Right cardiac atrium (tissue), 5 donors: Measurements from ENCODE around the gene USP7. TPM values are rescaled to one million over a fixed set of nuclear protein-coding genes. Genes with fewer than 3 reads are reported as not detected.
"Not testable (repeated sequence)": the region's sequence is repeated elsewhere in the genome, so short reads cannot be mapped to it uniquely, and the experiment has no call there.

ENCODE experiments used
- ATAC-seq, 2 donors: fragments of 200-7000 bp; cut with Tn5 transposase; one replicate each; pipeline versions ENCODE4 v1.8.0 to v1.9.1; 2020; ENCODE audit warnings: moderate library complexity in 2 of 2, mild to moderate bottlenecking in 1 of 2
- DNase-seq, 3 donors: peaks; one replicate each; pipeline ENCODE4 v3.0.0-alpha.2; 2020
- H3K27ac ChIP-seq: one replicate; pipeline ENCODE4 v1.5.1; 2013; ENCODE audit warnings: mild to moderate bottlenecking, low read length, control low read depth, moderate library complexity
- H3K27me3 ChIP-seq: one replicate; pipeline ENCODE4 v1.6.1; 2013; ENCODE audit not compliant: control insufficient read depth, insufficient read depth
- H3K4me1 ChIP-seq: one replicate; pipeline ENCODE4 v1.6.1; 2013; ENCODE audit warnings: low read length; ENCODE audit not compliant: control insufficient read depth, insufficient read depth
- H3K4me3 ChIP-seq: one replicate; pipeline ENCODE4 v1.5.1; 2013; ENCODE audit warnings: low read length, control low read depth
- H3K9me3 ChIP-seq: one replicate; pipeline ENCODE4 v1.6.1; 2013; ENCODE audit warnings: low read length; ENCODE audit not compliant: control insufficient read depth
- WGBS: extraction: QIAGEN DNeasy Blood & Tissue Kit; methylation state at CpG from one replicate; pipeline ENCODE4 v1.1.7; 2013; 5-methylcytosine and 5-hydroxymethylcytosine counted together
- intact Hi-C, 4 donors: fragments of 100-400 bp; cut with DNase I; formaldehyde crosslinking; loops; one replicate each; pipeline versions ENCODE4 v1.11.0 to v1.14.0; 2022 to 2023
- polyA plus RNA-seq: library from polyadenylated mRNA; stranded (reverse); fragments of 200-250 nt; gene quantifications from one replicate; pipeline ENCODE4 v1.2.3, GENCODE V29; 2013
- total RNA-seq, 4 donors: library from RNA; stranded (reverse); fragmentation: NEBNext Ultra II Directional; extraction: Animal tissue kit (Norgen Biotek cat#: 25700); gene quantifications; one replicate each; pipeline ENCODE4 v1.2.1, GENCODE V29; 2021
- donor health status: healthy with polysubstance abuse.
- donor health status: DM: no; HTN: yes; CAD: no.
- donor health status: DM: no; HTN: no; CAD: no.
- donor health status: DM: no; HTN: yes; CAD: no; lungs with severe emphysema.
- donor health status: DM: yes; HTN: yes; CAD: no.

The USP7 gene
- total and polyA plus RNA-seq, 5 donors: 25.1 to 83.3 (median 68.1) TPM

- DNase-seq (peak in 2 of 3 donors; percentile 59 to 60), ATAC-seq (peak in 1 of 2 donors; percentile 5)
- Histone ChIP-seq H3K4me1 (peaks cover 6% of the 10 kb centered on the region), H3K4me3 (no peak overlapping the region), H3K27ac (no peak overlapping the region), H3K9me3 (no peaks in the 10 kb centered on the region), H3K27me3 (no peaks in the 10 kb centered on the region)
- WGBS: 85% methylated on average over 15 of the region's 15 CpGs
- intact Hi-C loops: no loop called here
Observed at GRCh38 chr16:8847623-8848022, 116.1 kb downstream of the USP7 start.

GRCh38 chr16:8847145-8847544 lies 116.6 kb downstream of the USP7 start:
- Histone ChIP-seq H3K9me3 (no peaks in the 10 kb centered on the region), H3K27ac (no peak overlapping the region), H3K4me3 (no peak overlapping the region), H3K4me1 (peaks cover 6% of the 10 kb centered on the region), H3K27me3 (no peaks in the 10 kb centered on the region)
- 75% methylated on average over 13 of the region's 13 CpGs for WGBS
- intact Hi-C loops: no loop called here
- peak in 2 of 3 donors; percentile 49 to 52 for DNase-seq
- ATAC-seq: no peak

- H3K27ac ChIP-seq: no peak overlapping the region
- ATAC-seq: no peak
- H3K4me1 ChIP-seq: peaks cover 6% of the 10 kb centered on the region
- peak in 1 of 3 donors; percentile 18 for DNase-seq
- 94% methylated on average over 10 of the region's 10 CpGs for WGBS
- no peaks in the 10 kb centered on the region for H3K9me3 ChIP-seq
- intact Hi-C loops: no loop called here
- no peak overlapping the region for H3K4me3 ChIP-seq
- no peaks in the 10 kb centered on the region for H3K27me3 ChIP-seq
Observed at GRCh38 chr16:8846401-8846932, 117.2 kb downstream of the USP7 start.

- Histone ChIP-seq H3K27ac (no peak overlapping the region), H3K4me3 (no peak overlapping the region), H3K4me1 (peaks cover 6% of the 10 kb centered on the region), H3K9me3 (no peaks in the 10 kb centered on the region), H3K27me3 (no peaks in the 10 kb centered on the region)
- intact Hi-C loops: no loop called here
- WGBS: 89% methylated on average over 7 of the region's 7 CpGs
- ATAC-seq (no peak), DNase-seq (no peak)
Observed at GRCh38 chr16:8845699-8846298, 117.9 kb downstream of the USP7 start.

GRCh38 chr16:8843296-8843695 lies 120.4 kb downstream of the USP7 start:
- H3K9me3 ChIP-seq, H3K27me3 ChIP-seq, ATAC-seq, intact Hi-C loops, H3K4me1 ChIP-seq: not testable (repeated sequence)
- 56% methylated on average over 12 of the region's 12 CpGs for WGBS
- peak overlapping the region; percentile 34 for H3K4me3 ChIP-seq
- DNase-seq: peak in 1 of 3 donors; percentile 54
- peak overlapping the region; percentile 67 for H3K27ac ChIP-seq

Other genes with a start within 250 kb of the USP7 start
- gene TMEM186, start 166.3 kb downstream of the USP7 start, total RNA-seq: 10 to 100 TPM; 12.2 to 12.8 (median 12.3) TPM
- gene TMEM186, start 166.3 kb downstream of the USP7 start, polyA plus RNA-seq: 11.5 TPM
- 10 to 100 TPM; 10.5 to 29.4 (median 13.0) TPM for gene PMM2, start 166.1 kb downstream of the USP7 start, total RNA-seq
- 10.7 TPM for gene PMM2, start 166.1 kb downstream of the USP7 start, polyA plus RNA-seq
- gene CARHSP1, start 94.9 kb downstream of the USP7 start, total RNA-seq: 10 to 100 TPM; 28.6 to 37.2 (median 35.0) TPM
- gene CARHSP1, start 94.9 kb downstream of the USP7 start, polyA plus RNA-seq: 75.0 TPM
- not detected for gene LITAFD, start 81.6 kb downstream of the USP7 start, total RNA-seq
- gene LITAFD, start 81.6 kb downstream of the USP7 start, polyA plus RNA-seq: not detected
- gene HAPSTR1, start 127.7 kb upstream of the USP7 start, total RNA-seq: 10 to 100 TPM; 39.7 to 50.9 (median 45.1) TPM
- 14.4 TPM for gene HAPSTR1, start 127.7 kb upstream of the USP7 start, polyA plus RNA-seq